ENCODE data around the gene CAB39.

Gene CAB39

GRCh38 chr2:230864605-230865306, 152.1 kb downstream of the CAB39 start, which contains the start of gene ITM2C:
Gene ITM2C (plus strand): TSS chr2:230864942. CDS start chr2:230865026, 84 bp downstream.
- peak; percentile 61 to 85 (median 65) for DNase-seq

- DNase-seq: no peak
Measured at GRCh38 chr2:230865307-230865765, 152.7 kb downstream of the CAB39 start.

GRCh38 chr2:230865766-230866755, 153.4 kb downstream of the CAB39 start:
- DNase-seq: peak in 1 of 5 experiments; percentile 45

- DNase-seq: peak in 3 of 5 experiments; percentile 51 to 81 (median 79)
Measured at GRCh38 chr2:230866756-230867523, 154.3 kb downstream of the CAB39 start.

- DNase-seq: no peak
Measured at GRCh38 chr2:230868161-230868946, 155.7 kb downstream of the CAB39 start.

- DNase-seq: no peak
Measured at GRCh38 chr2:230868947-230869913, 156.6 kb downstream of the CAB39 start.

GRCh38 chr2:230869914-230870543, 157.4 kb downstream of the CAB39 start:
- DNase-seq: no peak
